Measurements from ENCODE around the gene NDUFB5.
A peak's percentile ranks its signal among the peaks of the same experiment; 100 is the strongest.

Gene NDUFB5

GRCh38 chr3:179604321-179605078, at the start of gene NDUFB5, which contains the start of gene MRPL47:
Gene NDUFB5 (plus strand): TSS chr3:179604794. CDS start chr3:179604816, 22 bp downstream.
Gene MRPL47 (minus strand): TSS chr3:179604638. CDS start chr3:179604624, 14 bp downstream.
- DNase-seq (ENCODE audit: low read depth, low spot score) = peak; percentile 93

GRCh38 chr3:179558742-179559364, 45.7 kb upstream of the NDUFB5 start:
- DNase-seq (ENCODE audit: low read depth, low spot score) = peak; percentile 6

GRCh38 chr3:179560791-179561190, 43.8 kb upstream of the NDUFB5 start:
- no peak for DNase-seq (ENCODE audit: low read depth, low spot score)

GRCh38 chr3:179562591-179563270, 41.9 kb upstream of the NDUFB5 start, which contains the start of gene ACTL6A:
Gene ACTL6A (plus strand): TSS chr3:179562926. CDS start chr3:179563093, 167 bp downstream.
- peak; percentile 95 for DNase-seq (ENCODE audit: low read depth, low spot score)

GRCh38 chr3:179563271-179563783, 41.3 kb upstream of the NDUFB5 start:
- peak; percentile 39 for DNase-seq (ENCODE audit: low read depth, low spot score)

- DNase-seq (ENCODE audit: low read depth, low spot score) = no peak
Observed at GRCh38 chr3:179565496-179565895, 39.1 kb upstream of the NDUFB5 start.

- DNase-seq (ENCODE audit: low read depth, low spot score) = no peak
Observed at GRCh38 chr3:179580992-179581391, 23.6 kb upstream of the NDUFB5 start.

- no peak for DNase-seq (ENCODE audit: low read depth, low spot score)
Observed at GRCh38 chr3:179589143-179589542, 15.5 kb upstream of the NDUFB5 start.

GRCh38 chr3:179590669-179591068, 13.9 kb upstream of the NDUFB5 start:
- no peak for DNase-seq (ENCODE audit: low read depth, low spot score)

GRCh38 chr3:179591313-179591712, 13.3 kb upstream of the NDUFB5 start:
- DNase-seq (ENCODE audit: low read depth, low spot score) = no peak

GRCh38 chr3:179599531-179599930, 5.1 kb upstream of the NDUFB5 start:
- no peak for DNase-seq (ENCODE audit: low read depth, low spot score)

GRCh38 chr3:179603321-179603720, 1.3 kb upstream of the NDUFB5 start:
- DNase-seq (ENCODE audit: low read depth, low spot score) = no peak

GRCh38 chr3:179603831-179604230, 763 bp upstream of the NDUFB5 start:
- DNase-seq (ENCODE audit: low read depth, low spot score) = no peak

GRCh38 chr3:179606534-179607085, 2.0 kb downstream of the NDUFB5 start:
- DNase-seq (ENCODE audit: low read depth, low spot score) = no peak

- no peak for DNase-seq (ENCODE audit: low read depth, low spot score)
Observed at GRCh38 chr3:179608931-179609720, 4.5 kb downstream of the NDUFB5 start.

GRCh38 chr3:179610066-179610465, 5.5 kb downstream of the NDUFB5 start:
- no peak for DNase-seq (ENCODE audit: low read depth, low spot score)

GRCh38 chr3:179613807-179614206, 9.2 kb downstream of the NDUFB5 start:
- no peak for DNase-seq (ENCODE audit: low read depth, low spot score)

GRCh38 chr3:179615458-179616173, 11.0 kb downstream of the NDUFB5 start:
- DNase-seq (ENCODE audit: low read depth, low spot score) = no peak

GRCh38 chr3:179622023-179622422, 17.4 kb downstream of the NDUFB5 start:
- no peak for DNase-seq (ENCODE audit: low read depth, low spot score)

- no peak for DNase-seq (ENCODE audit: low read depth, low spot score)
Observed at GRCh38 chr3:179624451-179624850, 19.9 kb downstream of the NDUFB5 start.

Data from activated CD4-positive, CD25-positive, alpha-beta regulatory T cell treated with anti-CD3 and anti-CD28 coated beads, Interleukin-2, amount 50 U/mL, for 16 hours (primary cell).